LoVo (cell line): ENCODE data around the gene NKAIN2.

ENCODE experiments used
- DNase-seq: peaks from one replicate; pipeline ENCODE4 v3.0.0-alpha.2; 2016; ENCODE audit warnings: low spot score

Gene NKAIN2

DNA sequence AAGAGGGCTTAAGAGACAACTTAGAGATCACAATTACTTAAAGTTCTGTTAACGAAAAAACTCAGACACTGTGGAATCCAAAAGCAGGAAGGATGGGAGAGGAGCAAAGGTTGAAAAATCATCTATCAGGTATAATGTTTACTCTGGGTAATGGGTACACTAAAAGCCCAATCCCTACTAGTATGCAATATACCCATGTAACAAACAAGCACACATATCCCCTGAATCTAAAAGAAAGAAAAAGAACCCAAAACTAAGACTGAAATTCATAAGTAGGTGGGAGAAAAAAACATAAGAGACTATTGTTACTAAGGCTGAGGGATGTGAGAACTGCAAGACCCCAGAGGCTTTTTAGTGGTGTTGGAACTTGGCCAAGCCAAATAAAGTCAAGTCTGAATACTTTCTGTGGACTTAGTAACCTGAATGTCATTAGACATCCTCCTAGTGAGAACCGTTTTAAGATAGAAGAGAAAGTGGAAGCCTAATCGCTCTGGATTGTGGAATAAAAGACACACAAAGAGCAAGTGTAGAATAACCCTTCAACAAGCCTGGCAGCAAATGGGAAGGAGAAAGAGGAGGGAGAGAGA, 969.2 kb downstream of the NKAIN2 start:
- DNase-seq: no peak

DNA sequence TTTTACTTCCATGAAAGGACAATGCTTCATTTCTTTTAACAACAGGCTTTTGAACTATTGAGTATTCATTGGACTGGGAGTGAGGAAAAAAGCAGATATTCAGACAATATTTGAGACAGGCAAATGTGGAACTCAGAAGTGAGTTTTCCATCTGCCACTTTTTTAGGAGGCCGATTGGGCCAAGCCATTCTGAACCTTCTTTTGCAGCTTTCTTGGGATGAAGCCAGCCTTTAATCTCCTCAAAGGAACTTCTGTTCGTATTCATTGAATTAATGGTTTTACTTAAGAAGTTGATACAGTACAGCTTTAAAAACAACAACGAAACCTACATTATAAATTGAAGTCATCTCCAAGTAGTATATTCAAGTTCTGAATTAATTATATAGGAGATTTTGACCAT, 971.5 kb downstream of the NKAIN2 start:
- DNase-seq: no peak

DNA sequence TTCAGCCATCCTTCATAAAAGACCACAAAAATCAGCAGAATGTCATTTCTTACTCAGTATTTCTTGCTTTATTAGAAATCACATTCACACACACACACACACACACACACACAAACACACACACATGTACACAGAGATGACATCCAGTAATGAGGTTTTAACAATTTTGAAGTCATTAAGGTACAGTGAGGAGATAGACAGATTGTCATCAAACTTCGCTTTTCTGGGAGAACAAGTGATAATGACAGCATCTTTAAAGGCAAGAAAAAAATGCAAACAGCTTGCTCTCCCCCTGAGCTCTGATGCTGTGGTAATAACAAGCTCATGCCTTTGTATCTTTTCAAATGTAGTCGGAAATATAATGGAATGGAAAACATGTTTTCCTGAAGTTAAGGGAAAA, 974.2 kb downstream of the NKAIN2 start:
- DNase-seq: no peak

DNA sequence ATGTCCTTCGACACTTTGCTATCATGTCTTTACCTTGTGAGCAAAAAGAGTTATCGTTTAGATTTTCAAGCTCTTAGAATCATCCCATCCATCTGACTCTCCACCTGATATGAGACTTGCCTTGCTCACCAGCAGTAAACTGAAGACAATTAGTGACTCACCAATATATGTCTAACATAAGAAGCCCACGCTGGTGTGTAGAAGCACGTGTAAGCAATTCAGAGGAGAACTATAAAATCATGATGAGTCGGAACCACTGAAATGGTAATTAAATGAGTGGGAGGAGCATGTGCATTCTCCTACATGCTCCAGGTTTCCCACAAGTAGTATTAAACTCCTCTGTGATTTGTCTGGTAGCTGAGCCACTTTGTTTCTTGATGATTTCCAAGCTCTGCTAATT, 977.0 kb downstream of the NKAIN2 start:
- DNase-seq: no peak

DNA sequence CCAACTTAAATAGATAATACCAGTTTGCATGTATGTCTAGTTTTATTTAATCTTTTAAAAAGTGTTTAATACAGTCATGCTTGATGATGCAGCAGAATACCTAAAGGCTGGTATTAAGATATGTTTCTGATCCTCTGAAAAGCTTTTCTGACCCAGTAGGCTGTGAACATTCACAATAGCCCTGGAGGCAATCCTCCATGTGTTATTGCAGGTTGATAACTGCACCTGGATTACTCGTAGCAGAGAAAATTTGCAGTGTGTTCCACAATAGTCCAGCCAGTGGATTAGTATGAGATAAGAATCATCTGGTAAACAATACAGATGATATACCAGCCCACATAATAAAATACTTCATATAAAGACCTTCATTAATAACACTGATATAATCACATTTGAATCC, 979.7 kb downstream of the NKAIN2 start:
- DNase-seq: no peak

DNA sequence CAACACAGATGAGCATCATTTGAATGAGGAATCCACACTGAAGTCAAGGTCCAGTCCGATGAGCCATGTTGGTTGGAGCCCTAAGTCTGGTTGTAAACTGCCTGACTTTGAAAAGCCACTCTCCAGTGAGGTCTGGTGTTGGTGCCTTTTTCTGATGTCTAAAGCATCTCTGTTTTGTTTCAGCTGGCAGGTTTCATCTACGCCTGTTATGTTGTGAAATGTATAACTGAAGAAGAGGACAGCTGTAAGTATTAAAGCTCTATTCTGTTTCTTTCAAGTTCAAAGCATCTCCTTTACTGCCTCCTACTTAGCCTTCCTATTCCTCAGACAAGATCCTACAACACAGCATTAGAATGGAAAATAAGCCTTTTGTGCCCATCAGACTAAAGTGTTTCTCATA, 987.5 kb downstream of the NKAIN2 start:
- no peak for DNase-seq

DNA sequence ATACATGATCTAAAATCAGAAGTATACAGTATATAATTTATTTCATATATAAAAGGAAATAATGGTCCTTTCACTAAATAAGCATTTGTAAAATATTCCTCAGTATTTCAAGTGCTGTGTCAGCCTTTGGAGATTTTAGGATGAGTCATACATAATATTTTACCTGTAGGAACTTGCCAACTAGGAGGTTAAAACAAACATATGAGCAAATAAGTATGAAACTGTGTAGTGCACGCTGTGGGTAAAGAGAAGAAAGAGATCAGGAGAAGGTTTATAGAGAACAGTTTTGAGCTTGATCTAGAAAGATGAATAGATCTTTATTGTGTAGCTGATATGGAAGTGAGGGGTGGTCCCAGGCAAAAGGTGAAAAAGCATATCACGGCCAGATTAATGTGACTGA, 988.7 kb downstream of the NKAIN2 start:
- no peak for DNase-seq

DNA sequence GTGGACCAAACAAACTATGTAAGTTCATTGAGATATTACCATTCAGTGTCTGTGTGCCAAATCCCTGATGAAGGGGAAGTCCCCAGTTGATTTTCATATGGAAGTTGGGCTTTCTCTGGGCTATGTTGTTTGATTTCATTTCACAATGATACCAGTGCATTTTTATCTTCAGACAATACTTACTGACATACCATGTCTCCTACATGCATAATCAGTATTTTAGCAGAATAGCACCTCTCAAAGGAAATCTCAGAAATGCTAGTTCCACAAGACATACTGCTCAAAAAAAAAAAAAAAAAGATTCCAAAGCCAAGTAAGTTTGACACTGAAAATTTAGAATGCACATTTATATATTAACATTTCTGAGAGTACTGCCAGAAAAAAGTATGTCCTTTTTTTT, 989.7 kb downstream of the NKAIN2 start:
- DNase-seq: no peak

DNA sequence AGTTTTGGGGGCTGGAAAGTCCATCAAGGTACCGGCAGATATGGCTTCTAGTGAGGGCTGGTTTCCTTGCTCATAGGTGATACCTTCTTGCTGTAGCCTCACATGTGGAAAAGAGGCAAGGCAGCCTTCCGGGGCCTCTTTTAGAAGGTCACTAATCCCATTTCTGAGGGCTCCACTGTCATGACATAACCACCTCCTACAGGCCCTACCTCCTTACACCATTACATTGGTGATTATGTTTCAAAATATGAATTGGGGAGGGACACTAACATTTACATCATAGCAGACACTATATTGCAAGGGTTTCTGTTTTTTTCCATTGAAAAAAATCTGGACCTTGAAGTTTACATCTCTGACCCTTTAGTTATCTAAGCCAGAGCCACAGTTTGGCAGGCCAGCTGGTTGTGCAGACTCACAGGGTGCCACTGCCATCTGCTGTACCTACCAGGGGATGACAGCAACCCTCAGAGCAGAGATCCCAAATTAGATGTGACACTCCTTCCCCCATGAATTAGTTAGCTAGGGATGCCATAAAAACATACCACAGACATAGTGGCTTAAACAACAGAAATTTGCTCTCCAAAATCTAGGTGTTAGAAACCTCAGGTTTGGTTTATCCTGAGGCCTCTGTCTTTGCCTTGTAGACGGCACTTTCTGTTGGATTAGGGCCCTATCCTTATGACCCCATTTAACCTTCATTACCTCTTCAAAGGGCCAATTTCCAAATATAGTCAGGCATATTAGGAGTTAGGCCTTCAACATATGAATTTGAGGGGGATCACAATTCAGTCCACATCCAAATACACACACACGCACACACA, 992.2 kb downstream of the NKAIN2 start:
- no peak for DNase-seq

DNA sequence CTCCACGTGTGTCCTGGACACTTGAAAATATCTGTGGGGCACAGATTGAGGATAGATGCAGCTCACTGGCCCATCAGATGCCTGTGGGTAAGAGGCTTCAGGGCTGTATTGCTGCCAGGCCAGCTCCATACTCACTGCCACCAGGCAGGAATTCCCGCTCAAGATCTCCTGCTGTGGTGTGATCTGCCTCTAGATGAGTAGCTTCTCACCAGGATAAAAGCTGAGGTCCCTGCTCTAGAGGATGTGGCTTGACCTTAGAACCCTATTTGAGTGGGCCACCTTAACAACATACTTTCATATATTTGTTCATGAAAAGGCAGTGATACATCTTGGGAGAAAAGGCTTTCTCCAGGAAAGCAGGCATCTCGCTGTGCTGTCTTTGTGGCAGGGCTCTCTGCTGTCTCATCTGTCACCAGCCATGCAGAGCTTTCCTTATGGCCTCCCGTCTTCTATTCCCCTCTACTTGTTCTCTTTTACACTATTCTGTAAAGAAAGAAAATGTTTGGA, 992.9 kb downstream of the NKAIN2 start:
- DNase-seq: no peak

DNA sequence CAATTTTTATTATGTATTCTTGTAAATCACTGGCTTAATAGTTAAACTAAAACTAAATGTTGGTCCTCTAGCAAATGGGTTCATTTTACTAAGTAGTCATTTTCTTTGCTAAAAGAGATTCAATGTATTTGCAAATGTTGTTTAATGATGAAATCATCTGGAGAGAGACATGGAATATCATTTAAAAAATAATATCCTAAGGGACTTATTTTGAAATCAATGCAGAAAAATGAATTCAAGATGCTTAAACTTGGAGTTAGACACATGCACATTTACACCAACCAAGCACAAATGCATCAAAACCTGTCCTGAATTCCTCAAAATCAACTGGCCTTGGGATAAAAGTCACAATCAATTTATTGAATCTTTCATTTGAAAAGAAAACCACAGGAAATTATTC, 993.6 kb downstream of the NKAIN2 start:
- DNase-seq: no peak

DNA sequence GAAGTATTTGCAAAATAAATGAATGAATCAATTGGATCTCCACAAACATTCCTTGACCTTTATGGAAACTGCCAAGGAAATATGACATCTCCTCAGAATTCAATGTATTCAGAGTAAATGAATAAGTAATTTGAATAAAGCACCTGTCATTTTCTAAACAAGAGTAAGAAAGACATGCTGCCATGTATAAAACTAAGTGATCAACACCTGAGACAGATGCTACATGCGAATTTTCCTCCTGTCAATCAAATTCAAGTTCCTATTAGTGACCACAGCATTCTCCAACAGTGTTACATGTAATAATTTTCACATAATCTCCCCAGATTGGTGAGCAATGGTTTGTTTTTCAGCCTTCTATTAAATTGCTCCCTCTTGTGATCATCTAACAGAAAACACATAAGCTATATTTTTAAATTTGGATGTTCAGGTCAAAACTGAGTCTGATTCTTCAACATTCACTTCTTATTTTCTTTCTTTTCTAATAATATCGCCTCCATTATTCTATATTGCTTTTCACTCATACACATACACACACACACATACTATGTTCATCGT, 995.4 kb downstream of the NKAIN2 start:
- no peak for DNase-seq

DNA sequence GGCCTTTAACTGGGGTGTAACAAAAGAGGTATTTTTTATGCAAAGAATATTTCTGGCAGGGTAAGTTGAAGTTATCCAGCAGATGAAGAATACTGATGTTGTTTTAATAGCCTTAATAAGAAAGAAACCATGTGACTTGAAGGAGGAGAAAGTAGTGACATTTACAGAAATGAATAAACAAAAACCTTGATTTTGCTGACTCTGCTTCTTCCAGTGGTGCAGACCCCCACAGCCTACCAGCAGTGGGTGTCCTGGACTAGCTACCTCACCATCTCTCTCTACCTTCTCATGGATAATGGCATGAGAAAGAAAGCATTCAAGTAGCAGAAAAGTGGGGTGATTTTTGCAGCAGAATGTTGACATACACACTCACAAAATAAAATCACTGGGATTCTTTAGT, 996.0 kb downstream of the NKAIN2 start:
- DNase-seq: no peak

DNA sequence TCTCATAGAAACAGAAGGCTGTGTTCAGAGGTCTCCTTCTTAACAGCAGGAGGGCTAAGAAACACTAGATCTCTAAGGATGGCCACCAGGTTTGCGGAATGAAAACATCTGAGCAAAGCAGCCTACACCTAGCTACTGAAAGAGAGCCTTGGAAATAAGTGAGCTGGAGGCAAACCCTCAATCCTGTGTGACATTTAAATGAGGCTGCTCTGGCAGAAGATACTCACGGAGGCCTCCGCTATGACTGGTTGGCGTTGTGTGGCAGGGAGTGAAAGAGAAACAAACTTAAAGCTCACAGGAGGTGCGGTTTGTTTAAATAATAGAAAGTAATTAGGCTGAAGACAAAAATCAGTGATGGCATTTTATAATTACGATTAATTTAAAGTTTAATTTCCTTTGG, 996.6 kb downstream of the NKAIN2 start:
- DNase-seq: no peak

DNA sequence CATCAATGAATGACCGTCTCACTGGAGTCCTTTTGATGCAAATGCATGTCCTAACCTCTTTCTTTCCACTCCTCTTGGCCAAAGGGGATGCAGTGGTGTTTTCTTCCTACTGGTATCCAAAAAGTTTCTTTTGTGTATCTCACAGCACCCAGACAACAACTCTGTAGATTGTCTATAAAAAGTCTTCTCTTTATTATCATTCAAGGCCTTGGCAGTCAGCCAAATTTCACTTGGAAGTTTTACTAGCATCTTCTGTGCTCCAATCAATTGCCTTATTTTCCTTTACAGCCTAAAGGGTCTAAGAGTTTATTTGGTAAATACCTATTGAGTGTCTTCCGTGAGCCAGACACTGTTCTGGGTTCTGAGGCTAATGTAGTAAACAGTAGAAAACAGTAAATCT, 1008.4 kb downstream of the NKAIN2 start:
- DNase-seq: no peak

DNA sequence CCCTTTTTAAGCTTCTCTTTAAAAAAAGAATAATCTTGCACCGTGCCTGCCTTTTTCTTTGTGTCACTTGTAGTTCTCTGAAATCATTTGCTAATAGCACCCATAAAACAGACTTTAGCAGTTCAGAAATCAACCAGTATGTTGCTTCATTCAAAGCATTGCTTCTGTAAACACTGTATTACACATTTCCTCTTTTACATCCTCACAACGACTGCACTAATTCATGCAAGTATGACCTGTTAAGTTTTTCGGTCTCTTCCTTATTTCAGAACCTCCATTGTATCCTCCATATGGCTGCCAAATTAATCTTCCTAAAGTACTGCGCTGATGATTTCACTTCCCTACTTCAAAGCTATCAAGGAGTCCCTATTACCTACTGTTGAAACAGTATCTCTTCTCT, 1015.7 kb downstream of the NKAIN2 start:
- no peak for DNase-seq

DNA sequence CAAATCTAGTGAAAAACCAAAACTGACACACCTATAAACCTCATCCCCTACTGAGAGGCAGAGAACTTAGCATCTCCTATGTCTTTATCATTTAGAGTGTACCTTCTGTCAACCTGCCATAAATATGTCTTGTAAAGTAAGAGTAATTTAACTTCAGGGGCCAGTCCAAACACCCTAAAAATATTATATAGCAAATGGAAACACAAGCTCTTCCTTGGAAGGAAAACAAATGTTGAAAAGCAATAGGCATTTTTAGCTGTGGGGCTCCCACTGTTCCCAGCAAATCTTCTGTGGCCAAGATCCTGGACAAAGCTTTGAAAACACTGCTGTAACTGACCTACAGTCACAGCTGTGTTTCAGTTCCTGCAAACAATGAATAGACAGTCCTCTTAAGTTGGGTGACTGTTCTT, 1018.5 kb downstream of the NKAIN2 start:
- DNase-seq: no peak

DNA sequence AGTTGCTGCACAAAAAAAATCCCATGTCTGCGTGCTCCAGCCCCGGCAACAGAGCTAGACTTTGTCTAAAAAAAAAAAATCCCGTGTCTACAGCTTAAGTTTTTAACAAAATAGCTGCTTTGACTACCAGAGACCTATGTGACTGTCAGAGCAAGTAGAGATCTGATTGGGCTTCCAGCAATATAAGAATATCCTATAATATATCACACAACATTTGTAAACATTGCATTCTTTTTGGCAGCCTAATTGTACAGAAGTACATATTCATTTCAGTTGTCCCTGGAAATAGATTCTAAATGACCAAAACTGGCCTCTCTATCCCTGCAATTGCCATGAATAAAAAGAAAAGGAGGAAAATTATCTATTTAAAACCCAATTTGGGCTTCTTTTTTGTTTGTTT, 1019.1 kb downstream of the NKAIN2 start:
- no peak for DNase-seq

DNA sequence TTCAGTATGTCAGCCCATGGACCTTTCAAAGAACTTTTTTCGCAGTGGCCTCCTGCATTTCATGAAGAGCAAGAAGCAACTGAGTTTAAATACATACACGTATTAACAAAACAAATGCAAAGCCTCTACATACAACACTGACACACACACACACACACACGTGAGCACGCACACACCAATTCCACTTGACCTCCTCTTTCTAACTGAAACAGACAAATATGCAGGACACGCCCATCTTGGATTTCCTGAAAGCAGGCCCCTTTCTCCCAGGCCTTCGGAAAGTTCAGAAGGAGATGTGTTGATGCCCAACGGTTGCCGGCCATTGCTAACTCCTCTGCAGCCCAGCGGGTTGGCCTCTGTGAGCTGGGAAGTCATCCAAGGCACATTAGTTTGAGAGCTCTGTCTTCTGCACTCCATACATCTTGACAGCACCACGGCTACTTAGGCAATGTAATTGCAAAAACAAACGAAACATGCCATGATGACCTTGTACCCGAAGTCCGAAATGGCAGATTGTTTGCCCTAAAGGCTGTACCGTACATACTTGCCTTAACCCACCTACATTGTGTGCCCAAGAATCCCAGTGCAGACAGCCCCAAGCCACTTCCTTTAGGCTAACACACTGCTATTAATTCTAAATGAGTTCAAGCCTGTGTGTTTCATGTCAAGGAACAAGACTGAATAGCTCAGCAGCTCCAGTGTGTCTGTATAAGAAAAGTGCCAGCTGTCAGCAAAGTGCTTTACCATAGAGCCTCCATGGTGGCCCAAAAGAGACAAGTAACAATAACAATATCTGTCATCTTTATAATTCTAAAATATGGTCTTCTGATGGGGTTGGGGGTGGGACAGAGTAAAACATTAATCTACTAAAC, 1019.8 kb downstream of the NKAIN2 start:
- no peak for DNase-seq

DNA sequence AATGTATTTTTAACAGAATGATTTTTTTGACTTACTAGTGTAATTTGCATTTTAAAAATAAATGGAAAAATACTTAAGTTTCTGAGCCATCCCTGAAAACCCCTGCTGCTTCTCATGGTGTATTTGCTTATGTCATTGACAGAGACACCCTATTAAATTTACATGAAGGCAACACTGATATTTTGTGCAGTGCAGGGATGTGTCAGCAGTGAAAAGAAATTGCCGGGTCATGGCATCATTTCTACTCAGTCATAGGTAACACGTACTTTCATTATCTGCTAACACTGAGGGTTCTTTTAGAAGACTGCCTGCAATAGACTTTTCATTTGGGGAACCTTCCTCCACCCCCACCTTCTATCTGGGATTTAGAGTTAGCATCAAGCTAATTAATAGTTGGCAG, 1021.9 kb downstream of the NKAIN2 start:
- no peak for DNase-seq

DNA sequence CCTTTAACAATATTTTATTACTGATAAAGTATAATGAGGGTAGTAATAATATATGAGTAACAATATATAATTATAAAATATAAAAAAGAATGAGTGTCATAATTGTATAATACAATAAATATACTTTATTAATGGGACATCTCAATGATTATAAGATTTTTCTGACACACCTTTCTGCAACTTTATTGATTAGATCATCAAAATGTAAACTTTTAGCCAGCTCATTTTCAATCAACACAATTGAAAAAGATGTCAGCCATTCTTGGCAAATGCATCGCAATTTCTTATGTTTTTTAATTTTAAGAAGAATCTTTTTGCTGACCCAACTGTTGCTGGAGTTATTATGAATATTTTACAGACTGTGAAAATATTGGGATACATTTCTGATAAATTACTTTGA, 1026.2 kb downstream of the NKAIN2 start:
- no peak for DNase-seq

DNA sequence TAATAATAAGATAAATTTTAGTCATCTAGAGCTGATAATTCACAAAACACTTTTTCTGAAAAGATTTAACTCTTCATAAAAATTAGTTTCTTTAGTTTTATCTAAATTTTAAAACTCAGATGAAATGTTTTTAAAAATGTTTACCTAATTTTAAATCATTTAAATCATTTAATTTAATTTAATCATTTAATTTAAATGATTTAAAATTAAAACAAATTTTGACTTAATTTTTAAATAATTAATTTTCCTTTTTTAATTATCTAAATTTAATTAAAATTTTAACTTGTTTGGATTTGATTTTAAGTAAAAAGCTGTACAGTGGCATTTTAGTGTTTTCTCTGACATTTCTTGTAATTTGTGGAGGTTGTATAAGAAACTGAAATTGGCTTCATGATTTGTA, 1026.8 kb downstream of the NKAIN2 start:
- DNase-seq: no peak
